ENCODE data around the gene TRIM66.

GRCh38 chr11:8605971-8606563 lies 76.4 kb downstream of the TRIM66 start:
- TF ChIP-seq CTCF (IDR thresholded peaks at IDR 0.05) = no peak
- no peak for TF ChIP-seq POLR2A (IDR thresholded peaks at IDR 0.05)

All from Peyer's patch (tissue), 4 donors.